Measurements from ENCODE around the gene APOL4.
"Not testable (repeated sequence)": the region's sequence is repeated elsewhere in the genome, so short reads cannot be mapped to it uniquely, and the experiment has no call there.

Gene APOL4

DNA sequence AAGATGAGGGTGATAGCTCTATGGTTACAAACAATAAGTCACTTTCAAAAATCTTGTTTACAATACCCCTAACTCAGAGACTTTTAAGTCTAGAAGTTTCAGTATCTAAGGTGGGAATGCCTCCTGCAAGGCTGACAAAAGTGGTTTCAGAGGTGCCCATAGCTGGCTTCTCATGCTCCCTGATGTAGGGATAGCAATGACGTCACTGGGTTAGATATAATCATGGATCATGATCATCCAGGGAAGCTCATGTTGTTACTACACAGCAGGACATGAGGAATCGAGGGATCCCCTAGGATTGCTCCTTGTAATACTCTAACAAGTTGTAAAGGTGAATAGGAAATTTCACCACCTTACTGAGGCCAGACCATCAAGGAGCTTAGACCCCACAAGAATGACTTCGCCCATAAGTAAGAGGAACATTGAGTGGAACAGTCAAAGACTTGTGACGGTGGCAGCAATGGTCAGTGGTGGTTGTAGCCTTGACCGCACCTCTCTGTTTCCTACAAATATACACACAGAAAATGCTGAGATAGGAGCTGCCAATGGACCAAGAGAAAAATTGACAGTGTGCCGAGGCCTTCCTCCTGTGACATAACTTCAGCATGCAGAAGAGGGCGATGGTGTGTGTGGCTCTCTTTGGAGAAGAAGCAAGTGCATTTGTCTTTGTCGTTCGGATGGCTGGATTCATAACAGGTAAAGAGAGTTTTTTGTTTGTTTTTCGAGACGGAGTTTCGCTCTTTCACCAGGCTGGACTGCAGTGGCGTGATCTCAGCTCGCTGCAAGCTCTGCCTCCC is 15.6 kb downstream of the APOL4 start:
- DNase-seq (ENCODE audit: low read depth in 1 of 2, low spot score in 1 of 2), result no peak

- DNase-seq (ENCODE audit: low read depth in 1 of 2, low spot score in 1 of 2), result no peak
Observed at GRCh38 chr22:36184433-36185025, 17.1 kb downstream of the APOL4 start.

GRCh38 chr22:36183446-36183845 is 18.2 kb downstream of the APOL4 start:
- DNase-seq (ENCODE audit: low read depth in 1 of 2, low spot score in 1 of 2), result no peak

DNA sequence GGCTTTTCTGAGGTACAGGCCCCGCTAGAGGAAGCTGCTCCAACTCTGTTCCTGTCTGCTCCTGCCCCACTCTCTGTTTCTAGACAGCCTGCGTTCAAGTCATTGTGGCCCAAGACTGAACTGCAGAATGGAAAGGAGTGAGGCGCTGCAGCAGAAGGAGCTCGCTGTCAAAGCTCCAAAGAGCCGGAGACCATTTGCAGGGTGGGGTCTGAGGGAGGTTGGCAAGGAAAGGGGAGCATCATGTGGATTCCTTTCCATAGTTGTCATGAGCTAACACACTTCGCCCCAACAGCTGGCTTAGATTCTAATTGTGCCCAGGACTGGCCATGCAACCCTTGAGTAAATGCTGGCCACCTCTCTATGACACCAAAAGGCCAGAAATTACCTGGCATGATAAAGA is 18.8 kb downstream of the APOL4 start:
- no peak for DNase-seq (ENCODE audit: low read depth in 1 of 2, low spot score in 1 of 2)

DNA sequence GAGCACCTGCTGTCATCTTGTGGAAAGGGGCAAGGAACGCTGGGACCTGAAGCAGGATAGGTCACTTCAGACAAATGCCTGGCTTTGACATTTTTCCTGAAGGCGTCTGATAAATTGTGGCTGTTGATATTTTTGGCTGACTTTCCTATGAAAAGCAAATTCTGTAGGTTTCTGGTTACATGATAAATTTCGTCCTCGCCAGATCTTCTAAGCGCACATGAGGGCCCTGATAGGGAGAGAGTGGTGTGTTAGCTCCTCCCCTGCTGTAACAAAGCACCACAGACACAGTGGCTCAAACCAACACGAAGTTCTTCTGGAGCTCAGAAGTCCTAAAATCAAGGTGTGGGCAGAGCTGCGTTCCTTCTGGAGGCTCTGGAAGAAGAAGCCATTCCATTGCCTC is 19.6 kb downstream of the APOL4 start:
- no peak for DNase-seq (ENCODE audit: low read depth in 1 of 2, low spot score in 1 of 2)

- DNase-seq (ENCODE audit: low read depth in 1 of 2, low spot score in 1 of 2), result no peak
Observed at GRCh38 chr22:36180928-36181327, 20.7 kb downstream of the APOL4 start.

DNA sequence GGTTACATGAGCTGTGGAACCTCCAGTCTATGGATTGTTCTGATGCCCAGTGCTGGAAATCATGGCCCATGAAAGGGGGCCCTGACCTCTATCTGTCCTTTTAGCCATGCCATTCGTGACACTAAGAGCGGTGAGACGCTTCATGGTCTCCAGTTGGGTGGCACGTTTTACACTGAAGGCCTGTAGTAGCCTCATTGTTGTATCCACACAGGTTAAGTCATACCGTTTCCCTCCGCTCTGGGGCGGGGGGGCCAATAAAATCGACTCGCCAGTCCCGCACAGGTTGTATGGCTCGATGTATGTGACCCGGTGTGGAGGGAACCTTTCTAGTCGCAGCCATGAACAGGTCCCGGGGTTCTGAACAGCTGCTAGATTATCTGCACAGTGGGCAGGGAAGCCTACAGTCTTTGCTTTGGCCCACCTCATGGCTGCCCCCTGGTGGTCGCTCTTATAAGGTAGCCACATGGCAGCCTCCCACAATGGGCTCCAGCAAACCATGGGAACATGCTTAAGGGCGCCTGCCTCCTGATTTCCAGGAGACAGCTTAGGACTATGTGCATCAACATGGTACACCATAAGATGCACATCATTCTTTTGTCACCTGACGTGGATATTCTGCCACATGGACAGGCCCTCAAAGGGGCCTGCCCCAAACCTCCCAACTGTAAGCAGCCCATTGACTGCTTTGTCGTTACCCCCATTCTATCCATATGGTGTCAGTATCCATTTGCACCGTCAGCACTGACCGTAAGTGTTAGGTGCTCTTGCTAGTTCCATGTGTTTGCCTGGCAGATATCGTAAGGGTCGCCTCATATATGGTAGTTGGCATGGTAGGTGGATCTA is 21.4 kb downstream of the APOL4 start:
- peak; percentile 70 to 85 for DNase-seq (ENCODE audit: low read depth in 1 of 2, low spot score in 1 of 2)

- no peak for DNase-seq (ENCODE audit: low read depth in 1 of 2, low spot score in 1 of 2)
Observed at GRCh38 chr22:36177160-36177559, 24.4 kb downstream of the APOL4 start.

GRCh38 chr22:36175892-36176291 is 25.7 kb downstream of the APOL4 start:
- no peak for DNase-seq (ENCODE audit: low read depth in 1 of 2, low spot score in 1 of 2)

- DNase-seq (ENCODE audit: low read depth in 1 of 2, low spot score in 1 of 2), result no peak
Observed at GRCh38 chr22:36171941-36172340, 29.7 kb downstream of the APOL4 start.

GRCh38 chr22:36166518-36167220 is 34.9 kb downstream of the APOL4 start:
- no peak for DNase-seq (ENCODE audit: low read depth in 1 of 2, low spot score in 1 of 2)

GRCh38 chr22:36166086-36166485 is 35.5 kb downstream of the APOL4 start:
- no peak for DNase-seq (ENCODE audit: low read depth in 1 of 2, low spot score in 1 of 2)

GRCh38 chr22:36165141-36165540 is 36.5 kb downstream of the APOL4 start:
- DNase-seq (ENCODE audit: low read depth in 1 of 2, low spot score in 1 of 2), result no peak

- no peak for DNase-seq (ENCODE audit: low read depth in 1 of 2, low spot score in 1 of 2)
Observed at GRCh38 chr22:36164621-36165020, 37.0 kb downstream of the APOL4 start.

DNA sequence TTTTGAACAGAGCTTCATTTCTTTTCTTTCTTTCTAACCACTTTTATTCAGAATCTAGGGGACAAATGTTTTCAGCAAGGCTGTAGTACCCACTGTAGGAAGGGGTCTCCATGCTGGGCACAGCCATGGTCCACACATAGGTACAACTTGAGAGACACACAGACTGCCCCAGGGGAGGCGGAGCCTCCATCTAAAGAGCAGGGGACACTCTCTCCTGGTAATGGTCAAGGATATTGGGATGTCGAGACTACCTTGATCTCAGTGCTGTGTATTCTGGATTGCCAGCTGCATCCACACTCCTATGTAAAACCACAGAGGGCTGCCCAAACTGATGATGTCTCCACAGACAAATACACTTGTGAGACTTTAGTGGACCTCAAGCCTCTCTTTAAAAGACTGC is 38.1 kb downstream of the APOL4 start:
- no peak for DNase-seq (ENCODE audit: low read depth in 1 of 2, low spot score in 1 of 2)

- no peak for DNase-seq (ENCODE audit: low read depth in 1 of 2, low spot score in 1 of 2)
Observed at GRCh38 chr22:36162127-36163034, 39.2 kb downstream of the APOL4 start.

DNA sequence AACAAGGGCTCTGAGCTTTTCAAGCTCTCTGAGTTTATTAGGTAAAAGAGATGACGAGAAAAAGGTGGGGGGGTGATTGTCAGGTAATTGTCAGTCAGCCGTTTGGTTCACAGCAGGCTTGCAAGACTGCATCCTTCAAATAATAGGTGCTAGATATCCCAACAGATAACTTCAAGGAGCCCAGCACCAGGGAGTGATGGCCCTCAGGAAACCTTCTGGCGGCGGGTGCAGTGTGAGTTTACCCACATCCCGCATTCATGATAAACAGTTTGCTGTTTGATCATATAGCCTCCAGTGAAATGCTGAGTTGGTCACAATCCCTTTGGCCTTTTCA is 39.8 kb downstream of the APOL4 start:
- not testable (repeated sequence) for DNase-seq (ENCODE audit: low read depth in 1 of 2, low spot score in 1 of 2)

GRCh38 chr22:36160499-36160942 is 41.1 kb downstream of the APOL4 start, which contains the start of gene APOL3:
APOL3 (minus strand) TSS chr22:36160755; CDS start chr22:36149055, 11,700 bp downstream.
- DNase-seq (ENCODE audit: low read depth in 1 of 2, low spot score in 1 of 2), result no peak

DNA sequence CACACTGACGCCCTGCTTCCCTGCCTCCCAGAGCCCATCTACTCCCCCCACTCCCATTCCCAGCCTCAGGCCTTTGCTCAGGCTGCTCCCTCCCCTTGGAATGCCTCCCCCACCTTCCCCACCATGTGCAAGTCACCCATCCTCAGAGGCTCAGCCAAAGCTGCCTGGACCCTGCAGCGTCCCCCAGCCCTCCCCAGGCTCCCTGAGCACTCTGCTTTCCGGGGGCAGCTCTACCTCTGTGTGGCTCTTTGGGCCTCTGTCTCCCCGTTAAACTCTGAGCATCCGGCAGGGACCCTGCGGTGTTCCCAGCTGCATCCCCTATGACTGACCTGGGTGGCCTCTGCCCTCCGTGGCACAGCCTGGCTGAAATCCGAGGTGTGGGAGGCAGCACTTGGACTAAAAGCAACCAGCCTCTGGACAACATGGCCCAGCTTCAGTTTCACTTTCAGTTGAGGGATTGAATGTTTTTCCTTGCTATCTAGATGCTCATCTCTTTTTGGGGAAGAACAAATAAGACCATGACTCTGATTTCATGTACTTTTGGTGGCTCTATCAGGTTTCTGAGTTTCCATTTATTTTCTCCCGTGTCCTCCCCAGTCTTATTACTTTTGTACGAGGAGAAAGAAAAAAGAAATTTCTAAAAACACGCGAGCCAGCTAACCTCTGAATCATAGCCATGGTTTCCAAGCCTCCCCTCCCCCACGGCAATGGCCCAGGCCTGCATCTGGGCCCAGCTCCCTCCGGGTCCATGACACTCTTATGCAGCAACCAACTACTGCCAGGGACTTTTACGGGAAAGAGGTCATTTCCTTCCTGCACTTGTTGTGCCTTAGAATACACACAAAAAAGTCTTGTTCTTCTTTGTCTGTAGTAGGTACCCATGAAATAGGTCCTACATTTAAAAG is 44.8 kb downstream of the APOL4 start:
- peak; percentile 40 to 59 for DNase-seq (ENCODE audit: low read depth in 1 of 2, low spot score in 1 of 2)

Data from activated T-helper 1 cell treated with anti-CD3 and anti-CD28 coated beads, Interleukin-2, amount 50 U/mL, for 16 hours (primary cell).